Stomach (tissue), 9 donors: ENCODE measurements around the gene LHX4. TPM values are rescaled to one million over a fixed set of nuclear protein-coding genes. Genes with fewer than 3 reads are reported as not detected.

Experiments
- DNase-seq, 2 donors: peaks; one replicate each; pipeline versions ENCODE4 v3.0.0 to v3.0.0-alpha.2; 2013 to 2019
- H3K27ac ChIP-seq, 5 donors: fragments of 200-600 bp in 4 of 5; sonication (generic) in 4 of 5; one replicate each; pipeline ENCODE4 v1.5.1; 2013 to 2019; ENCODE audit warnings: mild to moderate bottlenecking in 1 of 5, moderate library complexity in 1 of 5
- H3K27me3 ChIP-seq, 3 donors: fragments of 200-600 bp; sonication (generic); one replicate each; pipeline ENCODE4 v1.5.1; 2017 to 2019; ENCODE audit warnings: mixed run types in 1 of 3
- H3K36me3 ChIP-seq, 4 donors: fragments of 200-600 bp; sonication (generic); 1 replicate in 3 of 4; 2 replicates in 1 of 4; pipeline ENCODE4 v1.5.1; 2016 to 2019
- H3K4me1 ChIP-seq, 4 donors: fragments of 200-600 bp; sonication (generic); one replicate each; pipeline ENCODE4 v1.5.1; 2016 to 2019
- H3K4me3 ChIP-seq, 4 donors: fragments of 200-600 bp; sonication (generic) in 3 of 4; one replicate each; pipeline ENCODE4 v1.5.1; 2016 to 2019; ENCODE audit warnings: mild to moderate bottlenecking in 1 of 4
- H3K9me3 ChIP-seq, 4 donors: fragments of 200-600 bp; sonication (generic); one replicate each; pipeline ENCODE4 v1.5.1; 2016 to 2019
- EP300 ChIP-seq: sonication (generic); formaldehyde crosslinking; IDR thresholded peaks from one replicate; pipeline ENCODE4 v1.6.1; 2017; ENCODE audit warnings: antibody characterized with exemption
- POLR2A ChIP-seq, 4 donors: fragments of 450-650 bp; IDR thresholded peaks; one replicate each; pipeline ENCODE4 v1.6.1; 2016; ENCODE audit warnings: antibody characterized with exemption in 4 of 4, control low read depth in 2 of 4, mild to moderate bottlenecking in 1 of 4, moderate library complexity in 1 of 4
- POLR2AphosphoS5 ChIP-seq, 3 donors: sonication (generic); formaldehyde crosslinking; IDR thresholded peaks; one replicate each; pipeline ENCODE4 v1.6.1; 2016; ENCODE audit warnings: antibody characterized with exemption in 3 of 3
- WGBS, 5 donors: extraction: QIAGEN DNeasy Blood & Tissue Kit in 3 of 5; methylation state at CpG; one replicate each; pipeline versions ENCODE4 v1.1.5 to v1.1.7; 2013 to 2018; 5-methylcytosine and 5-hydroxymethylcytosine counted together
- intact Hi-C: fragments of 100-400 bp; cut with DNase I; formaldehyde crosslinking; loops from one replicate; pipeline ENCODE4 v1.15.1; 2023; ENCODE audit warnings: low total_unique reads
- polyA plus RNA-seq, 3 donors: library from polyadenylated mRNA; stranded (reverse); fragments of 200-250 nt; gene quantifications; one replicate each; pipeline ENCODE4 v1.2.3, GENCODE V29; 2013
- total RNA-seq, 5 donors: library from RNA; depleted of rRNA; stranded (reverse); fragments of >200 nt; gene quantifications; one replicate each; pipeline versions ENCODE4 v1.1.0 to v1.2.3, GENCODE V29; 2014 to 2016
- TF ChIP-seq, protein P1 (sequence below), 7 experiments: fragments of 450-650 bp in 4 of 7; fragments of 200-600 bp in 3 of 7; sonication (generic) in 3 of 7; IDR thresholded peaks; one replicate each; pipeline ENCODE4 v1.5.1; 2016 to 2019; ENCODE audit warnings: antibody characterized with exemption in 7 of 7, control low read depth in 2 of 7, mild to moderate bottlenecking in 1 of 7
- donor health status: healthy with polysubstance abuse.
- donor health status: Bipolar disorder and iron deficiency.
- donor health status: healthy.

The LHX4 gene
- total and polyA plus RNA-seq, 8 donors, result 0.03 to 0.18 TPM; not detected in 6

- Histone ChIP-seq H3K4me3 (no peak overlapping the region), H3K36me3 (no peaks in the 10 kb centered on the region), H3K4me1 (peaks cover 25 to 34% (median 30%) of the 10 kb centered on the region in 4 donors), H3K27me3 (peaks cover 41 to 100% (median 87%) of the 10 kb centered on the region in 3 donors), H3K9me3 (no peaks in the 10 kb centered on the region), H3K27ac (no peak overlapping the region)
- no peak for TF ChIP-seq EP300
- TF ChIP-seq POLR2AphosphoS5 (IDR thresholded peaks at IDR 0.05), result no peak
- TF ChIP-seq, protein P1, sequence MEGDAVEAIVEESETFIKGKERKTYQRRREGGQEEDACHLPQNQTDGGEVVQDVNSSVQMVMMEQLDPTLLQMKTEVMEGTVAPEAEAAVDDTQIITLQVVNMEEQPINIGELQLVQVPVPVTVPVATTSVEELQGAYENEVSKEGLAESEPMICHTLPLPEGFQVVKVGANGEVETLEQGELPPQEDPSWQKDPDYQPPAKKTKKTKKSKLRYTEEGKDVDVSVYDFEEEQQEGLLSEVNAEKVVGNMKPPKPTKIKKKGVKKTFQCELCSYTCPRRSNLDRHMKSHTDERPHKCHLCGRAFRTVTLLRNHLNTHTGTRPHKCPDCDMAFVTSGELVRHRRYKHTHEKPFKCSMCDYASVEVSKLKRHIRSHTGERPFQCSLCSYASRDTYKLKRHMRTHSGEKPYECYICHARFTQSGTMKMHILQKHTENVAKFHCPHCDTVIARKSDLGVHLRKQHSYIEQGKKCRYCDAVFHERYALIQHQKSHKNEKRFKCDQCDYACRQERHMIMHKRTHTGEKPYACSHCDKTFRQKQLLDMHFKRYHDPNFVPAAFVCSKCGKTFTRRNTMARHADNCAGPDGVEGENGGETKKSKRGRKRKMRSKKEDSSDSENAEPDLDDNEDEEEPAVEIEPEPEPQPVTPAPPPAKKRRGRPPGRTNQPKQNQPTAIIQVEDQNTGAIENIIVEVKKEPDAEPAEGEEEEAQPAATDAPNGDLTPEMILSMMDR (IDR thresholded peaks at IDR 0.05), result no peak
- no peak for TF ChIP-seq POLR2A (IDR thresholded peaks at IDR 0.05)
- intact Hi-C loops, result no loop called here
- WGBS, 5 donors, result 16 to 21% (median 17%) methylated on average over 7 of the region's 7 CpGs
- DNase-seq, result no peak
Observed at GRCh38 chr1:180237869-180238476, 7.9 kb downstream of the LHX4 start.

DNA sequence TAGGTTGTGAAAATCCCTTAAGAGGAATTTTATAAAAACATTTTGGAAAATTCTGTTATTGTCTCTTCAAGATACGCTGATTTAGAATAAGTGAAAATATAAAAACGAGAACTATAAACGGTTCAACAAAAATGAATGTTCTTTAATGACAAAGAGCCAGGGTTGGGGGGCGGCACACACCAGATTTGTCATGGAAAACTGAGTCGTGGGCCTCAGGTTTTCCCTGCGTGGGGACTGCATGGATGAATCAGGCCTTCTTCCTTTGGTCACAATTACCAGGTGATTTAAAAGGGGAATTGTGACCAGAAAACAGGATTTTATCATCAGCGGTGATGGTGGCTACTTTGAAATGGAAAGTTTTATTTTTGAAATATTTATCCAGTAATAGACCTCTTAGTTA is 8.6 kb downstream of the LHX4 start:
- Histone ChIP-seq H3K4me1 (peaks cover 18 to 27% (median 24%) of the 10 kb centered on the region in 4 donors), H3K9me3 (no peaks in the 10 kb centered on the region), H3K27ac (no peak overlapping the region), H3K4me3 (no peak overlapping the region), H3K27me3 (peaks cover 35 to 100% (median 80%) of the 10 kb centered on the region in 3 donors), H3K36me3 (no peaks in the 10 kb centered on the region)
- 14 to 23% (median 19%) methylated on average over 7 of the region's 7 CpGs for WGBS, 5 donors
- no peak for DNase-seq
- TF ChIP-seq POLR2A (IDR thresholded peaks at IDR 0.05), result no peak
- no peak for TF ChIP-seq POLR2AphosphoS5 (IDR thresholded peaks at IDR 0.05)
- no peak for TF ChIP-seq EP300
- TF ChIP-seq, protein P1 (IDR thresholded peaks at IDR 0.05), result no peak
- intact Hi-C loops, result no loop called here

DNA sequence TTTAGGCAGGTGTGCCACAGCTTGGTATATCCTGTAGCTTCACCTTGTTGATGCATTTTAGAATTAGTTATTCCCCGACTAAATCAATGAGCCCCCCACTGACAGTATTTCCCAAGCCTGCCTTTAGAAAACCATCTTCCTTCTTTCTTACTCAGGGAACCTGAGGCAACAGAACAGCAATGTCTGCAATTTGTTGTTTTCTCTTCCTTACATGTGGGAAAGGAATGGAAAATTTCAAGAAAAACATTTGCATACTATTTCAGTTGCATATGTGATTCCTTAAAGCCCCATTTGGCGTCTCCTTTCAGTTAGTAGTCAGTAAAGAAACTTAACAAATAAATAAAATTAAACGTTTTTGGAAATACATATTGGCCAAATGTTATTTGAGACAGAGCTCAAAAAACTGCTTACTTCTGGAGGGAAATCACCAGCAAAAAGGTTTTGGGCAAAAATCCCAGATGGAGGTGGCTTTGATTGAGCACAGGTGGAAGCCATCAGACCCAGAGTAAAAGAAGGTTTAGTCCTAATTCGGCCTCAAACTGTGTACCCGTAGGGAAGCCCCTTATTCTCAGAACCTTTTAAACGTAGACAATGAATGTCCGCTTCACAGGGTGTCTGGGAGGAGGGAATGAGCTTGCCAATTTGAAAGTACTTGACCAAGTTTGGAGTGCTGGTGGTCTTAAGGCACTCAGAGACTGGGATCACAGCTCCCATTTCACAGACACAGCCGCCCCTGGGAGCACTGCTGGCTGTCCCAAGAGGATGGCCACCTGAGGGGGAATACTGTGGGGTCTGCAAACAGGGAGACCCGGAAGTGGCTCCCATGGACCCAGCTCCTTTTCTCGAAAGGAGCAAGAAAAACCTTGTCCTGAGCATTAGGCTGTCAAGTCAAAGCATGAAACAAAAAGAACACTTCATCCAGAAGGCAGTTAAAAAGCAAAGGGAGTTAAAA is 9.4 kb downstream of the LHX4 start:
- DNase-seq, result no peak
- TF ChIP-seq POLR2A (IDR thresholded peaks at IDR 0.05) (no peak), POLR2AphosphoS5 (IDR thresholded peaks at IDR 0.05) (no peak), EP300 (no peak)
- TF ChIP-seq, protein P1 (IDR thresholded peaks at IDR 0.05), result no peak
- Histone ChIP-seq H3K27me3 (peaks cover 31 to 100% (median 73%) of the 10 kb centered on the region in 3 donors), H3K36me3 (no peaks in the 10 kb centered on the region), H3K4me1 (peaks cover 15 to 20% (median 19%) of the 10 kb centered on the region in 4 donors), H3K4me3 (no peak overlapping the region), H3K9me3 (no peaks in the 10 kb centered on the region), H3K27ac (no peak overlapping the region)
- intact Hi-C loops, result no loop called here
- 10 to 14% (median 13%) methylated on average over 10 of the region's 10 CpGs for WGBS, 5 donors

GRCh38 chr1:180241716-180242544 is 11.9 kb downstream of the LHX4 start:
- Histone ChIP-seq H3K27ac (no peak overlapping the region), H3K27me3 (peaks cover 10 to 90% (median 48%) of the 10 kb centered on the region in 3 donors), H3K4me1 (no peaks in the 10 kb centered on the region), H3K4me3 (no peak overlapping the region), H3K9me3 (no peaks in the 10 kb centered on the region), H3K36me3 (no peaks in the 10 kb centered on the region)
- TF ChIP-seq POLR2A (IDR thresholded peaks at IDR 0.05) (no peak), EP300 (no peak), POLR2AphosphoS5 (IDR thresholded peaks at IDR 0.05) (no peak)
- TF ChIP-seq, protein P1 (IDR thresholded peaks at IDR 0.05), result no peak
- intact Hi-C loops, result no loop called here
- WGBS, 5 donors, result 67 to 72% (median 72%) methylated on average over 8 of the region's 8 CpGs
- DNase-seq, result peak in 1 of 2 donors; percentile 37
